AG09309 (cell line): ENCODE results near the gene TDRD7.

Experiments
- DNase-seq: peaks from one replicate; pipeline ENCODE4 v3.0.0-alpha.2; 2010; ENCODE audit warnings: low read depth
- H3K4me3 ChIP-seq: 2 replicates; pipeline ENCODE4 v1.5.1; 2011; ENCODE audit warnings: mild to moderate bottlenecking, low read depth, low read length, moderate library complexity; ENCODE audit not compliant: control insufficient read depth
- TF ChIP-seq, protein P1 (sequence below): IDR thresholded peaks from 2 replicates; pipeline ENCODE4 v1.5.1; 2011; ENCODE audit warnings: mild to moderate bottlenecking, low read depth, low read length, inconsistent platforms; ENCODE audit not compliant: insufficient read depth, control insufficient read depth; ENCODE audit errors: missing control alignments

Gene TDRD7

DNA sequence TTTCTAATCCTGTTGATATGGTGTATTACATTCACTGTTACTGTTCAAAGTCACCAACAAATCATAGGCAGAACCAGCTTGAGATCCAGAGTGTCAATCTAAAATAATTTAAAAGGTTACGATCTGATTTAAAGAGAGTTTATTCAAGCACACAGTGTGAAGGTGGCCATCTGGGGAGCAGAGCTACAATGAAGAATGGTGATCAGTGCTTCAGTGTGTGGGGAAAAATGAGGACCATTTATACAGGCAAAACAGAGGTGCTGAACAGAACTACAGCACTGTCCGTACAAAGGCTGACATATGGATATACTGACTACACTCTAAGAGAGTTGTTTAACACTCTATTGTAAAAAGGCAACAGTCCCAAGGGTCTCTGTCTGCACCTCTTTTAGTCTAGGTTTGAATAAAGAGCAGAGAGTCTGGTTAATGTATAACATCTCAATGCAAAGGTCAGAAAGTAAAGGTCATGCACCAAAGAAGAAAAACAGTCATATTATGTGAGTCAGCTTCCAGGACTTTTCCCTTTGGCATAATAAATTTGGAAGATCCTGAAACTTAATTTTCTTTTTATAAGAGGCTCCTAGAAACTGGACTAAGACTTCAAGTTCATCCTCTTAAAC is 29.7 kb upstream of the TDRD7 start:
- TF ChIP-seq, protein P1, sequence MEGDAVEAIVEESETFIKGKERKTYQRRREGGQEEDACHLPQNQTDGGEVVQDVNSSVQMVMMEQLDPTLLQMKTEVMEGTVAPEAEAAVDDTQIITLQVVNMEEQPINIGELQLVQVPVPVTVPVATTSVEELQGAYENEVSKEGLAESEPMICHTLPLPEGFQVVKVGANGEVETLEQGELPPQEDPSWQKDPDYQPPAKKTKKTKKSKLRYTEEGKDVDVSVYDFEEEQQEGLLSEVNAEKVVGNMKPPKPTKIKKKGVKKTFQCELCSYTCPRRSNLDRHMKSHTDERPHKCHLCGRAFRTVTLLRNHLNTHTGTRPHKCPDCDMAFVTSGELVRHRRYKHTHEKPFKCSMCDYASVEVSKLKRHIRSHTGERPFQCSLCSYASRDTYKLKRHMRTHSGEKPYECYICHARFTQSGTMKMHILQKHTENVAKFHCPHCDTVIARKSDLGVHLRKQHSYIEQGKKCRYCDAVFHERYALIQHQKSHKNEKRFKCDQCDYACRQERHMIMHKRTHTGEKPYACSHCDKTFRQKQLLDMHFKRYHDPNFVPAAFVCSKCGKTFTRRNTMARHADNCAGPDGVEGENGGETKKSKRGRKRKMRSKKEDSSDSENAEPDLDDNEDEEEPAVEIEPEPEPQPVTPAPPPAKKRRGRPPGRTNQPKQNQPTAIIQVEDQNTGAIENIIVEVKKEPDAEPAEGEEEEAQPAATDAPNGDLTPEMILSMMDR, result no peak
- DNase-seq, result no peak
- H3K4me3 ChIP-seq, result no peak overlapping the region

DNA sequence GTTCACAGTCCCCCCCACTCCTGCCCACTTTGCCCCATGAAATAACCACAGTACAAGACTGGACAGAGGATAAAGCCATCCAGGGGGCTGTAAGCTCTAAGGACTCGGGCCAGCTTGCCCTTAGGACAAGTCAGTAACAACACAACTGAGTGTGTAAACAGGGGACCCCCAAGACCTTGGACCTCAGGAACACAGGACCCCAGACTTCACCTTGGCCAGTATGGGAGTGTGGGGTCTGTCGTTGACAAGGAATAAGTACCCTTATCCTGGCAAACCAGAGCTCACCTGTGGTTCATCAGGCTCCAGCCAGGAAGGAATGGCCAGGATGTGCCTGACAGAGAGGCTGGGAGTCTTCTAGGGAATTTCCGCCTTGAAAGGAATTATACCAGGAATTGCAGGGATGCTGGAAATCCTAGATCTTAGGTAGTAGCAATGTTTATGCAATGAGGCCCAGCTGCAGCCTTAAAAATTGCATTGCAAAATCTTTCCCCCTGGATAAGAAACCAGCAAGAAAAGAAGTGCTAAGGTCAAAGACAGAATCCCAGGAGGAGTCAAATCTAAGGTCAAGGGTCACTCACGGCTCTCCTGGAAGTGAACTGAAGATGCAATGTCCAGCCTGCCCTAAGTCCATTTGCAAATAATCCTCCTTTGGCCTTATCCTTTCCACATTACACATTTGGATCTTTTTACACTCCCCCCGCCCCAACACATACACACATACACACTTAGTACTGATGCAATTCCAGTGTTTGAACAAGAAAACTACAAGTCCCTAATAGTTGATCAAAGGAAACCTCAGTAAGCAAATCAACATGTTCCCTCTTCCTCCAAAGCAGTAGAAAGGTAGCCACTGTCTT is 27.3 kb upstream of the TDRD7 start:
- H3K4me3 ChIP-seq, result no peak overlapping the region
- TF ChIP-seq, protein P1, result no peak
- no peak for DNase-seq

DNA sequence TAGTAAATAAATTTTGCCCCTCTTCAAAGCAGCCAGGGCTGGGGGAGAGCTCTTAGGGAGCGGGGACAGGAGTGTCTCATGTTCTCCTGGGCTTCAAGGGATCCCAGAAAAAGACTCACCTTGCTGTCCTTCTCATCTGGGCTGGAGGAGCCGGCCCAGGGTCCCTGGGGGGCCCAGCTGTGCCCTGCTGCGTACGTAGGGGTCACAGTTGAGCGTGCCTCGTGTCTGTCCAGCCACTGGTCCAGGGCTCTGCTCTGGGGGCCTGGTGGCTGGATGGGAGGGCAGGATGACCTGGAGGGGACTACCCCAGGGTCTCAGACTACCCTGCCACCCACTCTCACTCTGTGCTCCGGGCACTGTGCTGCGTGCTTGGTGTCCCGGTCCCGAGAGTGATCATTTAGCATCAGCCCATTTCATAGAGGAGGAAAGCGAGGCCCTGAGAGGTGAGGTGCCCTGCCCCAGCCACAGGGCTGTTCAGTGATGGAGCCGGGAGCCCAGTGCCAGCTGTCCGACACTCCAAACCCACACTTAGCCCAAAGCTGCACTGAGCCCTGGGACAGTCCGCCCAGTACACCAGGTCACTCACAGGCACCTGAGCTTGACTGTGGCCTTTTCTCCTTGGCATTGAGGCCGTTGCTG is 26.2 kb upstream of the TDRD7 start:
- TF ChIP-seq, protein P1, result no peak
- no peak for DNase-seq
- no peak overlapping the region for H3K4me3 ChIP-seq

DNA sequence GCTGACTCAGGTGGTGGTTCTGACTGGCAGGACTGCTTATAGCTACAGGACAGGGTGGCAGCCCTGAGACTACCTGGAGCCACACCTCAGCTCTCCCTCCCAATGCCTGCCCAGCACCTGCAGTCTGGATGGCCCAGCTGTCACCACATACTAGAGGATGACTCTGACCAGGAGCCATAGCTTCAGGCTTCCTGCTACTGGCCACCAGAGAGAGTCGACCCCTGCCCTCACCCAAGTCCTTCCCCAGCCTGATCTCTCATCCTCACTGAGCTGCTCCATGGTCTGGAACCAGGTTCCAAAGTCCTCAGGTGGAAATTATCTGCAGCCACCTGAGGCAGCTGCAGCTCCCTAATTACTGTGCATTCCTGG is 25.6 kb upstream of the TDRD7 start:
- no peak overlapping the region for H3K4me3 ChIP-seq
- DNase-seq, result no peak
- TF ChIP-seq, protein P1, result no peak

DNA sequence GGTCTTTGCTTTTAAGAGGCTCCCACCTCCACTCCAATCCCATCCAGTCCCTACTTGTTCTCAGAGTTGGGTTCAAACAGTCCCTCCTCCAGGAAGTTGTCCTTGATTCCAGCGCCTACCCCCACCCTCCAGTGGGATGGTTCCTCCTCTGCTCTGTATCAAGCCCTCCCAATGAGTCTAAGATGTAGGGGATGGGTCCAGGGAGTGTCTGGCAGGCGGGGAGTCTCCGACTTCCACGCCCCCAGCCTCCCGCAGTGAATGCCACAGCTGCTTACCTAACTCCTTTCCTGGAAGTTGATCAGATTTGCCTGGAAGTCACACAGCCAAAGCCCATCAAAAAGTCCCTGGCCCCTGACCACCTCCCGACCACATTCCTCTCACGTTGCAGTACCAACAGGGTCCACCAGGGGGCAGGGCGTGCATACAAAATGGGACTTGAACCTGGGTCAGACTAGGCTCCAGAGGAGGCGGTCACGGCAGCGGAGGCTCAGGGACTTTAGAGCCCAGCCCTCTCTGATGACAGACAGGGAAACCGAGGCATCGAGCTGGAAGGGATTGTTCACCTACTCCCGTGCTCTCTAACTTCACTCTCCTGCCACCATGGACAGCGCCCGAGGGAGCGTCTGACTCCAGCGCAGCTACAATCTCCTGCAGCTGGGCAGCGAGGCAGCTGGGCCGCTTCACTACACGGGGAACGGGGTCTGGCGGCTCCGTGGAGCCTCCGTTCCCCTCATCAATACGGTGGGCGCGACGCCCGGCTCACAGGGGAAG is 25.0 kb upstream of the TDRD7 start:
- no peak for DNase-seq
- no peak overlapping the region for H3K4me3 ChIP-seq
- TF ChIP-seq, protein P1, result peak; percentile 98

DNA sequence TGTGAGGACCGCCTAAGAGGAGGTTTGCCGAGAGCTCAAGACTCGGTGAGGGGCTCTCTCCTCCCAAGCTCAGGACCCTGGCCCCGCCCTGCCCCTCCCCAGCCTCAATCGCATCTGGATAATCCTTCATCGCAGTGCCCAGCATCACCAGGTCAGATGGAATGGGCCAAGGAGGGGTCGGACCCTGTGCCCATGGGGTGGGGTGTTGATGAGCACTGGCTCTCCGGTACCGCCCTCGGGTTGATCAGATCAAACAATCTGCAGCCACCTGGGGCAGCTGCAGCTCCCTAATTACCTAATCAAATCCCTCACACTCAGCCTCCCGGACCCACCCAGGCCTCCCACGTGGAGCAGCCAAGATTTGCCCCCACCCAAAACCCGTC is 24.4 kb upstream of the TDRD7 start:
- TF ChIP-seq, protein P1, result no peak
- DNase-seq, result no peak
- H3K4me3 ChIP-seq, result no peak overlapping the region
